Nucleus accumbens (tissue), 56 donors: Measurements from ENCODE around the gene ACOT7.

Experiments used
- DNase-seq, 56 donors: peaks; one replicate each; lab custom pipeline; 2025; lab: John Stamatoyannopoulos, UW

The ACOT7 gene

DNA sequence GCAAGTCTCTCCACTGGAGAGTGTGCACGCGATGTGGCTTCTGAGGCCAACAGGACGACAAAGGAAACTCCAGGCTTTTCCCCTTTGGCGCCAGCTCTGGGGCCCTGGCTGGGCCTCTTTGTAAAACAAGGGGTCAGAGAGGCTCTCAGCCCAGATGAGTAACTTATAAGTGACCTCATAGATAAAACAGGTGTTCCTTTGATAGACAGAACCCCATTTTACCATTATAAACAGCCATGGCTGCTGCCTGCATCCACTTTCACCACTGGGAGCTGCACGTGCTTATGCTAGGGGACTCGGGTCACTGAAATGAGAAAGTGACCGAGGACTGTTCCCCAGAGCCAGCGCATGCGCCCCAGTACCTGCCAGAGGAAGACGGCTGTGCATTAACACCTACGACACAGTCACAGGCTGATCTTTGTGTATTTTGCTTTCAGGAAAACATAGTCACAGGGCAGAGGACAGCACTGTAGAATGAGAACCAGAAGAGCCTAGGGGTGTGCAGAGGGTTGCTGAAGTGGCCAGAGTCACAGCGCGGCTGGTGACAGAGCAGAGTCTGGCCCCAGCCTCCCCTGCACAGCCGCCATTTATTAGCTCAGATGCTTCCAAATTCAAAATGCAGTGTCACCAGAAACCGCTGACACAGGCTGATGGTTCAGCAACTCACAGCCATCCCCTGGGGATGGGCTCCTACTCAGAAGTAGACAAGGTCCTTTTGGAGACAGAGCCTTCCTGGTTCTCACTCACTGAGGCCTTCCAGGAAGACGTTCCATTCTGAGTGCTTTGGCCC is 175.0 kb downstream of the ACOT7 start:
- DNase-seq, result no peak
